GM12873 (cell line): ENCODE measurements around the gene C5orf52.

ENCODE experiments used
- TF ChIP-seq, protein P1 (sequence below): IDR thresholded peaks from 2 replicates; pipeline ENCODE4 v1.5.1; 2012; ENCODE audit warnings: low read depth, mild to moderate bottlenecking, moderate library complexity, low read length, control low read depth; ENCODE audit not compliant: insufficient read depth; ENCODE audit errors: missing control alignments

The C5orf52 gene

DNA sequence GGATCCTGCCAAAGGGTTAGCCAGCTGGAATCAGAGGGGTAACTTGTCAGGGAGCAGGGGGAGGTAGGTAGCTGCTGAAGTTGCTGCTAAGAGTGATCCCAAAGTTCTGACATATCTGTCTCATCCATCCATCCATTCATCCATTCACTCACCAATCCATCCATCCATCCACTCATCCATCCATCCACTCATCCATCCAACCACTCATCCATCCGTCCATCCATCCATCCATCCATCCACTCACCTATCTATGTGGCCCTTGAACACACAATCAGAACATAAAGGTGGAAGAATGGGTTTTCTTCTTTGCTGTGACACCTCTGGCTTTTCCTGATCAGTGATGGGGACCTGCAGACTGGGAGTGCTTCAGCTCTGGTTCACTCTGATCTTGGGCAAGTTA, 3.0 kb upstream of the C5orf52 start:
- TF ChIP-seq, protein P1, sequence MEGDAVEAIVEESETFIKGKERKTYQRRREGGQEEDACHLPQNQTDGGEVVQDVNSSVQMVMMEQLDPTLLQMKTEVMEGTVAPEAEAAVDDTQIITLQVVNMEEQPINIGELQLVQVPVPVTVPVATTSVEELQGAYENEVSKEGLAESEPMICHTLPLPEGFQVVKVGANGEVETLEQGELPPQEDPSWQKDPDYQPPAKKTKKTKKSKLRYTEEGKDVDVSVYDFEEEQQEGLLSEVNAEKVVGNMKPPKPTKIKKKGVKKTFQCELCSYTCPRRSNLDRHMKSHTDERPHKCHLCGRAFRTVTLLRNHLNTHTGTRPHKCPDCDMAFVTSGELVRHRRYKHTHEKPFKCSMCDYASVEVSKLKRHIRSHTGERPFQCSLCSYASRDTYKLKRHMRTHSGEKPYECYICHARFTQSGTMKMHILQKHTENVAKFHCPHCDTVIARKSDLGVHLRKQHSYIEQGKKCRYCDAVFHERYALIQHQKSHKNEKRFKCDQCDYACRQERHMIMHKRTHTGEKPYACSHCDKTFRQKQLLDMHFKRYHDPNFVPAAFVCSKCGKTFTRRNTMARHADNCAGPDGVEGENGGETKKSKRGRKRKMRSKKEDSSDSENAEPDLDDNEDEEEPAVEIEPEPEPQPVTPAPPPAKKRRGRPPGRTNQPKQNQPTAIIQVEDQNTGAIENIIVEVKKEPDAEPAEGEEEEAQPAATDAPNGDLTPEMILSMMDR: no peak

DNA sequence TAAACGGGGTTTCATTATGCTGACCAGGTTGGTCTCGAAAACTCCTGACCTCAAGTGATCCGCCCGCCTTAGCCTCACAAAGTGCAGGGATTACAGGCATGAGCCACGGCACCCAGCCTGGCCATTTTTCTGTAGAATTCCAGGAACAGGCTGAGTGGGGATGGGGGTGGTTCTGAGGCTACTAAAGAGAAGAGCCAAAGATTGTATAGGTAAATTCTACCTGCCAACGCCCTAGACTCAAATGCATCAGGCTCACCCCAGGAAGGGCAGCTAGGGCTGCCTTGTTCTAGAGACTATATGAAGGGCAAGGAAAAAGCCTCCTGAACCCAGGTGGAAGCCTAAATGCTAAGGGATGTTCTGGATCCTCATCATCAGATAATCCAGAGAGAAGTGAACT, 1.6 kb upstream of the C5orf52 start:
- TF ChIP-seq, protein P1: no peak

DNA sequence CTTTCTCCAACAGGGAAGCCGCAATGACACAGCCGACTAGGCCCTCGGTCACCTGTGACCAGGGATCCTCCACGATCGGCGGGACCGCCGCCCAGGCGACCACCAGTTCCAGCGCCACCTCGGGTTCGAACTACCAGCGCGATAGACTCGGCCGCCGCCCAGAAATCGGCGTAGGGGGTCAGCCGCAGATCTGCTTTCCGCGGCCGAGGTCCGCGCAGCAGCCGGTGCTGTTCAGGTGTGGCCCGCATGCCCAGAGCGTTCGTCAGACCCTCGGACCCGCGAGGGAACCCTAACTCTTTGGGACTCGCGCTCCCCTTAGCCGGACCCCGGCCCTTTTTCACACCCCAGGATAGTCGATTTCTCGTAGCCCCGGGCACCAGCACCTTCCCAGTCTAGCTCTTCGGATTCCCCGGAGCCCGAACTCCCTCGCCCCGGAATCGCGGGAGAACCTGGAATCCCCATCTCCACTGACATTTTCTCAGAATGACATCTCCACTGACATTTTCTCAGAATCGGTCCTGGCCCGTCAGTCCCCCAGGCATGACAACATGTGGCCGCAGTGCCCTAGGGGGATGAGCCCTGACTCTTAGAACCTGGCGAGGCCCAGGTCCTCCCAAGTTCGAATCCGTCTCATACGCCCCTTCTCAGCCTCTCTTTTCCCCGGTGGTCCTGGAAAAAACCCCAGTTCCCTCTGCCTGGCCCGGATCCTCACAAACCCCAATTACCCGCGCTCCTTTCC, 428 bp downstream of the C5orf52 start:
- TF ChIP-seq, protein P1: no peak

DNA sequence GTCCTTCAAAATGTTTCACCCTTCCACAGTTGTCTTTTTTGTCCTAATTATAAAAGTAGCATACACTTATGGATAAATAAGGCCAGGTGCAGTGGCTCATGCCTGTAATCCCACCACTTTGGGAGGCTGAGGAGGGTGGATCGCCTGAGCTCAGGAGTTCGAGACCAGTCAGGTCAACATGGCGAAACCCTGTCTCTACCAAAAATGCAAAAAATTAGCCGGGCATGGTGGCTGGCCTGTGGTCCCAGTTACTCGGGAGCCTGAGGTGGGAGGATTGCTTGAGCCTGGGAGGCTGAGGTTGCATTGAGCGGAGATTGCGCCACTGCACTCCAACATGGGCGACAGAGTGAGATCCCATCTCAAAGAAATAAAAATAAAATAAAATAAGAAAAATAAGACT, 1.6 kb downstream of the C5orf52 start:
- TF ChIP-seq, protein P1: no peak

DNA sequence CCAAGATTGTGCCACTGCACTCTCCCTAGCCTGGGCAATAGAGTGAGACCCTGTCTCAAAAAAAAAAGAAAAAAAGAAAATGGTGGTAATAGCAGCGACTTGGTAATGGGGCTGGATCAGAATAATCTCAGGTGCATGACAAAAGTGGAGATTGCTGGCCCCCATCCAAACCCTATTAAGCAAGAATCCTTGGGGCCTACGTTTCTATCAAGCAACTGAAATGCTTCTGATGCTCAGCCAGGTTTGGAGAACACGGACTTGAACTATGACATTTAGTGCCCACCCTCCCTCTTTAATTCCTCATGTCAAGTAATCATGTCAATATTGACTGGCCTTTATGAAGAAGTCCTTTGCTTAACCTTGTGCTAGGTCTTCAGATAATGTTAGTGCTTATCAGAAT, 6.6 kb downstream of the C5orf52 start:
- TF ChIP-seq, protein P1: no peak

DNA sequence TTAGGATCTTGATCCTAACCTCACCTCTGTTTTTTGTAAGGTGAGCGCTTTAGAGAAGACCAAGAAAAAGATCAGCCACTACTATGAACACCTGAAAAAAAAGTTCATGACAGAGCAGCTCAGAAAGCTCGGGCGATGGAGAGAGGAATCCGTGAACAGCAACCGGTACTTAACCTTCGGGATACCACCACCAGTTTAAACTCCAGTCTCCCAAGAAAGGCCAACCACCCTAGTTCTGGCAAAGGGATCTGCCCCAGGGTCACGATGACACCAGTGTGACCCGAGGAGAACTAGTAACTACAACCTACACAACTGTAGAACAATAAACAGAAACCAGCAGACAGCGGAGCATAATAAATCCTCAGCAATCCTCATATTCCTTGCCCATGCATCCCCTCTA, 8.5 kb downstream of the C5orf52 start:
- TF ChIP-seq, protein P1: no peak

DNA sequence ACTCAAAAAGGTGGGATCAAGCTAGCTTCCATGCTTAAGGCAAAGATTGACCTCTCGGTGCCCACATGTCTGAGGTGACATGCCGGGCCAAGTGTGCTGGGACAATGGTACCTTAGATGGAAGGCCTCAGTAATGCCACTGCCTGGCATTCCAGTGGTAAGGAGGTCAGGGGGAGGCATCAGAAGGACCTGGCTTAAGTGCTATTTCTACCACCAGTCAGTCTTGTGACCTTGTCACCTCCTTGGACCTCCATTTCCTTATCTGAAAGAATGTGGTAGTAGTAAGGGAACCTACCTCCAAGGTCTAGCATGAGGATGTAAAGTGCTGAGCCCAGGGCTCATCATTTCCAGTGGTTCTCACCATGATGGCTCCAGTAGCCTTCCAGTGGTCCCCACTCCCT, 8.9 kb downstream of the C5orf52 start:
- TF ChIP-seq, protein P1: no peak

DNA sequence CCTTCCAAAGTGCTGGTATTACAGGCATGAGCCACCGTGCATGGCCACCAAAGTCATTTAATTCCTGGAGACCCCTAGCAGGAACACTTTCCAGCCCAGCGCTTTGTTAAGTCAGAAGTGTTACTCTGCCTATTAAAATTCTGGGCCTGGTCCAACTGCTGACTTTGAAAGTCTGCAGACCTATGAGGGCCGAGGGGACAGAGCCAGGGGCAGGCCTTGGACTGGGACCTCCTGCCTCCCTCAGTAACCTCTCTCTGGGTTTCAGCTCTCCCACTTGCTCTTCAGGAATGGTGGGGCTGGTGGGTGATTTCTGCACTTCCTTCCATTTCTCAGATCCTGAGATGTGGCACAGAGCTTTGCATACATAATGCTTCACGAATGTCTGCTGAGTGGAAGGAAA, 9.7 kb downstream of the C5orf52 start:
- TF ChIP-seq, protein P1: no peak
